ENCODE measurements around the gene PHACTR2. TPM values are rescaled to one million over a fixed set of nuclear protein-coding genes. Genes with fewer than 3 reads are reported as not detected.
"Not testable (repeated sequence)": the region's sequence is repeated elsewhere in the genome, so short reads cannot be mapped to it uniquely, and the experiment has no call there.

PHACTR2 gene
- total RNA-seq, 8 experiments from 2014 or later, result 1.5 to 38.0 (median 10.3) TPM

- in situ Hi-C loops (cut with MboI; ENCODE audit: low pct_unique_long_range_greater_than_20kb in 2 of 9, low sequenced_read_pairs in 9 of 9, unreplicated experiment in 9 of 9), result no loop called here
- peak in 2 of 8 experiments; percentile 51 to 54 for ATAC-seq (replicated peaks in 6 of 8)
- WGBS, 10 experiments, result 35 to 100% (median 83%) methylated on average over 3 to 5 of the region's 5 CpGs
- H3K4me1 ChIP-seq (replicated peaks in 1 of 2), result no peaks in the 10 kb centered on the region
- no peak overlapping the region for H3K27ac ChIP-seq
- no peak overlapping the region for H3K4me3 ChIP-seq
Measured at GRCh38 chr6:143773506-143774150, 95.9 kb downstream of the PHACTR2 start.

DNA sequence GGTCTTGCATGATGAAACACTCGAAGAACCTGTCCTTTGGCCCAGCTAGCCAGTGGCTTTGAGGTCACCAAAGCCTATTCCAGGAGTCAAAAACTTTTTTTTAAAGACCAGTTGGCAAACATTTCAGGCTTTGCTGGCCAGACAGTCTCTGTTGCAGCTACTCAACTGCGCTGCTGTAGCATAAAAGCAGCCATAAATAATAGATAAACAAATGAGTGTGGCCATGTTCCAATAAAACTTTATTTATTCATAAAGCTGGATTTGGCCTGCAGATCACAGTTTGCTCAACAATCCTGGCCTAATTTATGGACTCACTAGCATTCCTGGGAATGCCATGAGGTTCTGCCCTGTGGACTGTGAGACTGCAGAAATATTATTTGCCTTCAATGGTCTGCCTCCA is 96.6 kb downstream of the PHACTR2 start:
- no peak overlapping the region for H3K4me3 ChIP-seq
- no peak overlapping the region for H3K27ac ChIP-seq
- peak in 1 of 8 experiments; percentile 41 for ATAC-seq (replicated peaks in 6 of 8)
- no peaks in the 10 kb centered on the region for H3K4me1 ChIP-seq (replicated peaks in 1 of 2)
- WGBS, 10 experiments, result 27 to 90% (median 79%) methylated on average over 1 to 2 of the region's 2 CpGs; no CpG with 5 or more reads in 4 of the 10 experiments
- in situ Hi-C loops (cut with MboI; ENCODE audit: low pct_unique_long_range_greater_than_20kb in 2 of 9, low sequenced_read_pairs in 9 of 9, unreplicated experiment in 9 of 9), result no loop called here

- 69 to 100% (median 96%) methylated on average over 1 to 6 of the region's 6 CpGs; no CpG with 5 or more reads in 1 of the 10 experiments for WGBS, 10 experiments
- in situ Hi-C loops (cut with MboI; ENCODE audit: low pct_unique_long_range_greater_than_20kb in 2 of 9, low sequenced_read_pairs in 9 of 9, unreplicated experiment in 9 of 9), result no loop called here
- no peak for ATAC-seq (replicated peaks in 6 of 8)
- Histone ChIP-seq H3K4me1 (replicated peaks in 1 of 2) (no peaks in the 10 kb centered on the region), H3K27ac (no peak overlapping the region), H3K4me3 (no peak overlapping the region)
Measured at GRCh38 chr6:143775336-143775735, 97.6 kb downstream of the PHACTR2 start.

DNA sequence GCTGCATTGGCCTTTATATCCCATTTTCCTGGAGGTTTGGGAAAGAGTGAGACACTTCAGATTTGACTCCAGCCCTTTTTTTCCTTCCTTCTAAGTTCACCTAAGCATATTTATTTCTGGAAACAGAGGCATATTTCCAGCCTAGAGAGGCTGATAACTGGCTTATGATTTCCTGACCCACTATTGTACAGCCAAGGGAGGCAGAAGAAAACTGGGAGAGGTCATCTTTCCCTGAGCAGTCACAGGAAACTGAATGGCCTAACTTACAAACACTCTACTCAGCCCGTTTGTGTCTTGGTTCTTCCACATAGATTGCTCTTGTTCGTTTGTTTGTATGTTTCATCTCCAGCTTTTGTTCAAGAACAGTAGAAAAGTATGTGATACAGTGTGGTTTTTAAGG is 101.2 kb downstream of the PHACTR2 start:
- no peak overlapping the region for H3K4me3 ChIP-seq
- ATAC-seq (replicated peaks in 6 of 8), result no peak
- no peak overlapping the region for H3K27ac ChIP-seq
- WGBS, 10 experiments, result 0 to 100% (median 81%) methylated on average over 1 to 2 of the region's 2 CpGs; no CpG with 5 or more reads in 3 of the 10 experiments
- in situ Hi-C loops (cut with MboI; ENCODE audit: low pct_unique_long_range_greater_than_20kb in 2 of 9, low sequenced_read_pairs in 9 of 9, unreplicated experiment in 9 of 9), result no loop called here
- H3K4me1 ChIP-seq (replicated peaks in 1 of 2), result no peaks in the 10 kb centered on the region

- H3K4me3 ChIP-seq, result no peak overlapping the region
- WGBS, 10 experiments, result 33 to 100% (median 87%) methylated on average over 1 to 5 of the region's 5 CpGs
- peak in 1 of 8 experiments; percentile 27 for ATAC-seq (replicated peaks in 6 of 8)
- H3K4me1 ChIP-seq (replicated peaks in 1 of 2), result no peaks in the 10 kb centered on the region
- in situ Hi-C loops (cut with MboI; ENCODE audit: low pct_unique_long_range_greater_than_20kb in 2 of 9, low sequenced_read_pairs in 9 of 9, unreplicated experiment in 9 of 9), result no loop called here
- H3K27ac ChIP-seq, result no peak overlapping the region
Measured at GRCh38 chr6:143782481-143782880, 104.7 kb downstream of the PHACTR2 start.

DNA sequence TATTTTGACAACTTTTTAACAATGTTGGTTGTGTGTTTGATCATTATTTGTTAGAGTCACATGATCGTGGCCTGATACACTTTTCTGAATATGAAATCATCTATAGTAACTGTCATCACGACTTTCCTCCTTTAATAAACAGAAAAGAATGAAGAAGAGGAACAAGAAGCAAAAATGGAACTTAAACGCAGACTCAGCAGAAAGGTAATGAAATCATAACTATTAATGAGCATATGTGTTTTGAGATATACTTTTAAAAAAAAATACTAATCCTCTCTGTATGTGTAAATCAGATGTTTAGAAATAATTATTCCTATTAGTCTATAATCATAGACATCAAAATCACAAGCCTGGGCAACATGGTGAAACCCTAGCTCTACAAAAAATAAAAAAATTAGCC is 105.3 kb downstream of the PHACTR2 start:
- 26 to 100% (median 93%) methylated on average over 1 to 3 of the region's 3 CpGs for WGBS, 10 experiments
- no peak overlapping the region for H3K27ac ChIP-seq
- ATAC-seq (replicated peaks in 6 of 8), result no peak
- in situ Hi-C loops (cut with MboI; ENCODE audit: low pct_unique_long_range_greater_than_20kb in 2 of 9, low sequenced_read_pairs in 9 of 9, unreplicated experiment in 9 of 9), result no loop called here
- H3K4me1 ChIP-seq (replicated peaks in 1 of 2), result no peaks in the 10 kb centered on the region
- no peak overlapping the region for H3K4me3 ChIP-seq

DNA sequence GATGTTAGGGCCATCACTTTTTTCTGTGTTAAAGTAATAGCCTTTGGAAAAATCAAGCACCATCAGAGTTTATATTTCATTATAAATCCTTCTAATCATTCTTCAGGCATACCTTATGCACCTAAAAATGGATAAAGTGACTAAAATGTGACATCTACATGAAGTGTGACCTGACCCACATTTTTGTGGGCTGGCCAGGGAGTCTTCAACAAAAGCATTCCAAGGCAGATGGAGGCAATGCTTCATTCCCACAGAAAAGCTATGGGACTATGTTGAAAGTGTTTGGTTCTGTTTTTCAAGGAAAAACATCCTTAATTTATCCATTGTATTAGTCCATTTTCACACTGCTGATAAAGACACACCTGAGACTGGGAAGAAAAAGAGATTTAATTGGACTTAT is 106.6 kb downstream of the PHACTR2 start:
- H3K4me1 ChIP-seq (replicated peaks in 1 of 2), result no peaks in the 10 kb centered on the region
- ATAC-seq (replicated peaks in 6 of 8), result no peak
- no peak overlapping the region for H3K4me3 ChIP-seq
- no peak overlapping the region for H3K27ac ChIP-seq
- in situ Hi-C loops (cut with MboI; ENCODE audit: low pct_unique_long_range_greater_than_20kb in 2 of 9, low sequenced_read_pairs in 9 of 9, unreplicated experiment in 9 of 9), result no loop called here

DNA sequence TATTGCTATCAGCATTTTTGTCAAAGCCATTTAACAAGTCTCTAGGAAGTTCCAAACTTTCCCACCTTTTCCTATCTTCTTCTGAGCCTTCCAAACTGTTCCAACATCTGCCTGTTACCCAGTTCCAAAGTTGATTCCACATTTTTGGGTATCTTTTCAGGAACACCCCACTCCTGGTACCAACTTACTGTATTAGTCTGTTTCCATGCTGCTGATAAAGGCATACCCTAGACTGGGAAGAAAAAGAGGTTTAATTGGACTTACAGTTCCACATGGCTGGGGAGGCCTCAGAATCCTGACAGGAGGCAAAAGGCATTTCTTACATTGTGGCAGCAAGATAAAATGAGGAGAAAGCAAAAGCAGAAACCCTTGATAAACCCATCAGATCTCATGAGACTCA is 108.6 kb downstream of the PHACTR2 start:
- ATAC-seq (replicated peaks in 6 of 8); H3K4me1 ChIP-seq (replicated peaks in 1 of 2); H3K27ac ChIP-seq; H3K4me3 ChIP-seq; in situ Hi-C loops (cut with MboI; ENCODE audit: low pct_unique_long_range_greater_than_20kb in 2 of 9, low sequenced_read_pairs in 9 of 9, unreplicated experiment in 9 of 9): not testable (repeated sequence)

DNA sequence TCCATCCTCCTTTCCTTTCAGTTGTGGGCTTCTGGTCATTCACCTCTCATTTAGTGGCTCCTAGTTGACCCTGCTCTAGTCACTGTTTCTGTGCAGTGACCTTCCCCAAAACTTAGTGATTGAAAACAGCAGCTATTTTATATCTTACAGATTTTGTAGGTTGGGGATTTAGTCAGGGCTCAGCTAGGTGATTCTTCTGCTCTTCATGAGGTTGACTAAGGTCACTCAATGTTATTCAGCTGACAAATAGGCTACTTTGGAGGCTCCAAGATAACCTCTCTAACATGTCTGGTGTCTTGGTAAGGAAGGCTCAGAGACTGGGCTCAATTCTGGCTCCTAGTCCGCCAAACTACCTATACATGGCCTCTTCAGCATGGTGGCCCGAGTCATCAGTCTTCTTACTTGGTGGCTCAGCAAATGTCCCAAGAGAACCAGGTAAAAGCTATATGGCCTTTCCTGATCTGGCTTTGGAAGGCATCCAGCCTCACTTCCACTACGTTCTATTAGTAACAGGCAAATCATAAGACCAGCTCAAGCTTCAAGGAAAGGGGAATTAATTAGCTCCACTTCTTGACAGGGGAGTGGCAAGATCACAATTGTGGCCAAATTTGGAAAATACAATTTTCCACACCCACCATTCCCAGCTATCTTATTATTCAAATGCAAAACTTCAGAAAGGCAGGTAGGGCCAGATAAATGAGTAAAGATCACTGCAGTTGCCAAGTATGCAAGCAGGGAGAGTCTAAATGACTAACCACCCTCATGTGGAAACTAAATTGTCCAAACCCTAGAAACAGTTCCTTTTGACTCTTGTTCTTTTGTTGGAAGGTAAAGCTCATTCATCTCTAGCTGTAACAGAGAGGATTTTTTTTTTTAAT is 114.9 kb downstream of the PHACTR2 start:
- ATAC-seq (replicated peaks in 6 of 8), result peak in 2 of 8 experiments; percentile 72 to 96
- no peak overlapping the region for H3K4me3 ChIP-seq
- H3K27ac ChIP-seq, result no peak overlapping the region
- WGBS, 10 experiments, result 78 to 100% (median 100%) methylated on average over 1 to 3 of the region's 3 CpGs; no CpG with 5 or more reads in 1 of the 10 experiments
- no peaks in the 10 kb centered on the region for H3K4me1 ChIP-seq (replicated peaks in 1 of 2)
- in situ Hi-C loops (cut with MboI; ENCODE audit: low pct_unique_long_range_greater_than_20kb in 2 of 9, low sequenced_read_pairs in 9 of 9, unreplicated experiment in 9 of 9), result no loop called here

GRCh38 chr6:143793280-143793619 is 115.5 kb downstream of the PHACTR2 start:
- no peak overlapping the region for H3K27ac ChIP-seq
- H3K4me3 ChIP-seq, result no peak overlapping the region
- in situ Hi-C loops (cut with MboI; ENCODE audit: low pct_unique_long_range_greater_than_20kb in 2 of 9, low sequenced_read_pairs in 9 of 9, unreplicated experiment in 9 of 9), result no loop called here
- peak in 1 of 8 experiments; percentile 84 for ATAC-seq (replicated peaks in 6 of 8)
- no peaks in the 10 kb centered on the region for H3K4me1 ChIP-seq (replicated peaks in 1 of 2)

DNA sequence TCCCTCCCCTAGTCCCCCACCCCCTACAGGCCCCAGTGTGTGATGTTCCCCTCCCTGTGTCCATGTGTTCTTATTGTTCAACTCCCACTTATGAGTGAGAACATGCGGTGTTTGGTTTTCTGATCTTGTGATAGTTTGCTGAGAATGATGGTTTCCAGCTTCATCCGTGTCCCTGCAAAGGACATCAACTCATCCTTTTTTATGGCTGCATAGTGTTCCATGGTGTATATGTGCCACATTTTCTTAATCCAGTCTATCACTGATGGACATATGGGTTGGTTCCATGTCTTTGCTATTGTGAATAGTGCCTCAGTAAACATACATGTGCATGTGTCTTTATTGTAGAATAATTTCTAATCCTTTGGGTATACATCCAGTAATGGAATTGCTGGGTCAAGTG is 118.8 kb downstream of the PHACTR2 start:
- H3K4me1 ChIP-seq (replicated peaks in 1 of 2); H3K27ac ChIP-seq; H3K4me3 ChIP-seq; ATAC-seq (replicated peaks in 6 of 8); in situ Hi-C loops (cut with MboI; ENCODE audit: low pct_unique_long_range_greater_than_20kb in 2 of 9, low sequenced_read_pairs in 9 of 9, unreplicated experiment in 9 of 9): not testable (repeated sequence)
- WGBS, 10 experiments, result no CpG with 5 or more reads among the region's 2 CpGs

DNA sequence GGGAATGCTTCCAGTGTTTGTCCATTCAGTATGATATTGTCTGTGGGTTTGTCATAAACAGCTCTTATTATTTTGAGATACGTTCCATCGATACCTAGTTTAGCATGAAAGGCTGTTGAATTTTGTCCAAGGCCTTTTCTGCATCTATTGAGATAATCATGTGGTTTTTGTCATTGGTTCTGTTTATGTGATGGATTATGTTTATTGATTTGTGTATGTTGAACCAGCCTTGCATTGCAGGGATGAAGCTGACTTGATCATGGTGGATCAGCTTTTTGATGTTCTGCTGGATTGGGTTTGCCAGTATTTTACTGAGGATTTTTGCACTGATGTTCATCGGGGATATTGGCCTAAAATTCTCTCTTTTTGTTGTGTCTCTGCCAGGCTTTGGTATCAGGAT is 120.7 kb downstream of the PHACTR2 start:
- ATAC-seq (replicated peaks in 6 of 8); H3K27ac ChIP-seq; H3K4me3 ChIP-seq; H3K4me1 ChIP-seq (replicated peaks in 1 of 2); in situ Hi-C loops (cut with MboI; ENCODE audit: low pct_unique_long_range_greater_than_20kb in 2 of 9, low sequenced_read_pairs in 9 of 9, unreplicated experiment in 9 of 9): not testable (repeated sequence)
- WGBS, 10 experiments, result 67 to 100% (median 93%) methylated on average over 1 to 3 of the region's 3 CpGs; no CpG with 5 or more reads in 2 of the 10 experiments

DNA sequence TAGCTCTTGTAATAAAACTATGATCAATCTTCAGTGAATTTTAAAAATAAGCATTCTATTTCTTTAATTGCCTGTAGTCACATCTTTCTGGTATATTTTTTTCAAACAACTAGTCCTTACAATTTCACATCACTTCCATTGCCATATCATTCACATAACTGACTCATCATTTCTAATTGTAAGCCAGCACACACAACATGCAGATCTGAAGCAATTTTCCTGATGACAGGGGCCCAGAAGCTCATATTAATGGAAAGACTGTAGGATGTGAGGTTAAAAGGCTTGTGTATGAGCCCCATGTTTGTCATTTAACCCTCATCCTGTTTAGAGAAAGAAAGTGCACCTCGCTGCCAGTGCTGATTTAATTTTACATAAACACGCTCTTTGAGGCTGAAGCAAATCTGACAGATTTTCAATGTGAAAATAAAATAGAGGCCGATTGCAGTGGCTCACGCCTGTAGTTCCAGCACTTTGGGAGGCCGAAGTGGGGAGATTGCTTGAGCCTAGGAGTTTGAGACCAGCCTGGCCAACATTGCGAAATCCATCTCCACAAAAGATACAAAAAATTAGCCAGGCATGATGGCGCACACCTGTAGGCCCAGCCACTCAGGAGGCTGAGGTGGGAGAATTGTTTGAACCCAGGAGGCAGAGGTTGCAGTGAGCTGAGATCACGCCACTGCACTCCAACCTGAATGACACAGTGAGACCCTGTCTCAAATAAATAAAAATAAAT is 125.2 kb downstream of the PHACTR2 start:
- H3K27ac ChIP-seq, result no peak overlapping the region
- H3K4me3 ChIP-seq, result no peak overlapping the region
- H3K4me1 ChIP-seq (replicated peaks in 1 of 2), result no peaks in the 10 kb centered on the region
- in situ Hi-C loops (cut with MboI; ENCODE audit: low pct_unique_long_range_greater_than_20kb in 2 of 9, low sequenced_read_pairs in 9 of 9, unreplicated experiment in 9 of 9), result loop anchor here in 1 of 9 experiments (25.0 kb wide), 1 partner anchor 216 kb away; no protein-coding TSS in a partner anchor
- ATAC-seq (replicated peaks in 6 of 8), result peak in 1 of 8 experiments; percentile 20
- WGBS, 10 experiments, result 85 to 100% (median 97%) methylated on average over 1 to 6 of the region's 8 CpGs; no CpG with 5 or more reads in 2 of the 10 experiments

Measured in motor neuron (in vitro differentiated cells).